Dendritic cell treated with granulocyte-macrophage colony-stimulating factor and Interleukin-4, amounts not matched to agents 40 ng/mL and 50 ng/mL, for 4 days (primary cell): ENCODE results near the gene CD109.
"Not testable (repeated sequence)": the region's sequence is repeated elsewhere in the genome, so short reads cannot be mapped to it uniquely, and the experiment has no call there.

Source experiments
- H3K27ac Mint-ChIP-seq: one replicate; pipeline ENCODE4 v1.8.0; 2022; ENCODE audit warnings: mild to moderate bottlenecking, mixed read lengths
- H3K27me3 Mint-ChIP-seq: one replicate; pipeline ENCODE4 v1.8.0; 2022; ENCODE audit warnings: mild to moderate bottlenecking, mixed read lengths
- H3K36me3 Mint-ChIP-seq: one replicate; pipeline ENCODE4 v1.8.0; 2022; ENCODE audit warnings: low read depth, mixed read lengths
- H3K4me1 Mint-ChIP-seq: one replicate; pipeline ENCODE4 v1.8.0; 2022; ENCODE audit warnings: low read depth, mixed read lengths
- H3K4me3 Mint-ChIP-seq: one replicate; pipeline ENCODE4 v1.8.0; 2022; ENCODE audit warnings: mild to moderate bottlenecking, moderate library complexity, mixed read lengths
- H3K9me3 Mint-ChIP-seq: one replicate; pipeline ENCODE4 v1.8.0; 2022; ENCODE audit warnings: mixed read lengths
- intact Hi-C: fragments of 100-400 bp; cut with micrococcal nuclease; formaldehyde crosslinking; loops from one replicate; pipeline ENCODE4 v1.15.0; 2022

CD109 gene

DNA sequence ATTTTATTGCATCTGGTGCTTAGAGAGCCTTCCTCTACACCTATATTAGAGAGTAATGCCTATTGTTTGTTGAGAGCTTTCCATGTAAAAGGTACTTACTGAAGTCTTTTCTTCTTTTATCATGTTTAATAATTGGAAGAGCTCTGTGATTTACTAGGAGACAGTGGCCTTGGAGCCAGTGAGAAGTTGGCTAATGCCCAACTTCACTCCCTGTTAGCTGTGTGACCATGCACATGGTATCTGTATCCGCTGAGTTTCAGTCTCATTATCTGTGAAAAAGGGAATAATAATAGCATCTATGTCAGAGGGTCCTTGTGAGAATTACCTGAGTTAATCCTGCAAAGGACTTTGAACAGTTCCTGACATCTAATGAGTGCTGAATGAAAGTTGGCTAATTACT lies 105.0 kb downstream of the CD109 start:
- Mint-ChIP-seq H3K27ac (no peak overlapping the region), H3K36me3 (peaks cover 8% of the 10 kb centered on the region), H3K9me3 (no peaks in the 10 kb centered on the region), H3K27me3 (no peaks in the 10 kb centered on the region), H3K4me1 (peaks cover 7% of the 10 kb centered on the region), H3K4me3 (no peak overlapping the region)
- intact Hi-C loops, result no loop called here

DNA sequence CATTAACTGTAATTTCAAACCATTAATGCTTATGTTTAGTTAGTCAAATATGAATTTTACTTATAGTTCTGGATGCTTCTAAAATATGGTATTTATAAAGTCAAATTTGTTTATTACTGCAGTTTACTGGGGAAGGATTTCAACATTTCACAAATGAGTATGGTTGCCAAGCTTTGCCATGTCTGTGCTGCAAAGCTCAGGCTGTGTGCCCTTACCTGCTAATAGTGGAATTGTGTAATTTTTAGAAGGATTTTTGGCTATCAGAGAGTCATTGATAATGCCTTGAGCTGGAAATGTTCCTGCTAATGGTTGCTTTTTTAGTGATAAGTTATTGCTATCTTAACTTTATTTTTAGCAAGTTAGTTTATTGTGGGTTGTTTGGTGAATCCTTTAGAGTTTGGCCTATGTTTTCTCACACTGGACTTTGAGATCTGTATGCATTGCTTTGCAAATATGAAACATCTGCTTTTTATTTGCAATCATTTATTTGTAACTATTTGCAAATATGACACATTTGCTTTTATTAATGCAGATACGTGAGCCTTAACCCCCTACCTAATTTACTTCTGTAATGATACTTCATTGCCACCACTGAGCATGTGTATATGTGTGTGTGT lies 105.8 kb downstream of the CD109 start:
- H3K27ac Mint-ChIP-seq, result no peak overlapping the region
- peaks cover 7% of the 10 kb centered on the region for H3K4me1 Mint-ChIP-seq
- intact Hi-C loops, result no loop called here
- no peak overlapping the region for H3K4me3 Mint-ChIP-seq
- peaks cover 12% of the 10 kb centered on the region for H3K36me3 Mint-ChIP-seq
- no peaks in the 10 kb centered on the region for H3K27me3 Mint-ChIP-seq
- no peaks in the 10 kb centered on the region for H3K9me3 Mint-ChIP-seq

DNA sequence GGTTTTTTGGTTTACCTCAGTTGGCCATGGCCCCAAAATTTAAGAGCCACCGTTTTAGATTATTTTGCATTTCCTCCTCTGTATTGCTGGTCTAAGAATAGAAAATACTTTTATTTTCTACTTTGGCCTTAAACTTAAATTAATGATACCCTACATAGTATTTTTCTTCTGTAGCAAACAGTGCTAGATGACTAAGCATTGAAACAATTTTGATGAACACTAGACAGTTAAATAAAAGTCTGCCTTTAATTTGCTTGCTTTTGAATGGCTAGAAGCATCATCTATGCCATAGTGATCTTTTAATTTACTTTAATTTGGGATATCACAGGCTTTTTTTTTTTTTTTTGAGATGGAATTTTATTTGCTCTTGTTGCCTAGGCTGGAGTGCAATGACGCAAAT lies 106.4 kb downstream of the CD109 start:
- Mint-ChIP-seq H3K27ac (no peak overlapping the region), H3K9me3 (no peaks in the 10 kb centered on the region), H3K36me3 (peaks cover 13% of the 10 kb centered on the region), H3K4me3 (no peak overlapping the region), H3K4me1 (peaks cover 7% of the 10 kb centered on the region), H3K27me3 (no peaks in the 10 kb centered on the region)
- intact Hi-C loops, result no loop called here

DNA sequence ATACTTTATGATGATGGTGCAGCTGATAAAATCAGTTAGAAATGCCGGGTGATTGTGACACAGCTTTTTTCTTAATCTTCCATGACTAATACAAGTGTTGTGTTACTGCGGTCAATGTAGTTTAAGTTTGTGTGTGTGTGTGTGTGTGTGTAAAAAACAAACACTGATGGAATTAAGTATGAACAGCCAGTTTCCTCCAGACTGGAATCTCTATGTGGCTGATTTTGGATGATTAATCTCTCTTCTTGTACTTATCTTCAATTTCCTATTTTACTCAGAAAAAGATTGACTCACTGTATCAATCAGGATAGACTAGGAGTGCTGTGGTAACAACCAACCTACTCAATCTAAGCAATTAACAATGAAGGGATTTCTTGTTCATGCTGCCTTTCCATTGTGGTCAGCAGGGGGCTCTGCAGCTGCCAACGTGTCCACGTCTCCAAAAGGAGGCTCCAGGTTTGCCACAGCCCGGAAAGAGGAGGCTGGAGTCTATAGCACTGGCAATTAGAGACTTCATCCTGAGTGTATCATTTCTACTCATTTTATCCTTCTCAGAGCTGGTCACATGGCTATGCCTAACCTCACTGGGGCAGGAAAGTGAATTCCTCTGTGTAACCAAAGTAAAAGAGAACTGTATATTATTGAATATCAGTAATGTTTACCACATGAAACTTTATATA lies 107.7 kb downstream of the CD109 start:
- intact Hi-C loops, result no loop called here
- Mint-ChIP-seq H3K4me3 (no peak overlapping the region), H3K36me3 (peaks cover 13% of the 10 kb centered on the region), H3K9me3 (no peaks in the 10 kb centered on the region), H3K4me1 (peaks cover 2% of the 10 kb centered on the region), H3K27ac (no peak overlapping the region), H3K27me3 (no peaks in the 10 kb centered on the region)

DNA sequence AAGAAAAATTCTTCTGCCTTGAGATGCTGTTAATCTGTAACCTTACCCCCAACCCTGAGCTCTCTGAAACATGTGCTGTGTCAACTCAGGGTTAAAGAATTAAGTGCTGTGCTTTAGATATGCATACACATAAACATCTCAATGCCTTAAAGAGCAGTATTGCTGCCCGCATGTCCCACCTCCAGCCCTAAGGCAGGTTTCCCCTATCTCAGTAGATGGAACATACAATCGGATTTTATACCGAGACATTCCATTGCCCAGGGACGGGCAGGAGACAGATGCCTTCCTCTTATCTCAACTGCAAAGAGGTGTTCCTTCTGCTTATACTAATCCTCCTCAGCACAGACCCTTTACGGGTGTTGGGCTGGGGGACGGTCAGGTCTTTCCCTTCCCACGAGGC lies 109.2 kb downstream of the CD109 start:
- H3K4me1 Mint-ChIP-seq, H3K27me3 Mint-ChIP-seq, intact Hi-C loops, H3K27ac Mint-ChIP-seq, H3K9me3 Mint-ChIP-seq, H3K4me3 Mint-ChIP-seq: not testable (repeated sequence)
- H3K36me3 Mint-ChIP-seq, result peaks cover 13% of the 10 kb centered on the region

DNA sequence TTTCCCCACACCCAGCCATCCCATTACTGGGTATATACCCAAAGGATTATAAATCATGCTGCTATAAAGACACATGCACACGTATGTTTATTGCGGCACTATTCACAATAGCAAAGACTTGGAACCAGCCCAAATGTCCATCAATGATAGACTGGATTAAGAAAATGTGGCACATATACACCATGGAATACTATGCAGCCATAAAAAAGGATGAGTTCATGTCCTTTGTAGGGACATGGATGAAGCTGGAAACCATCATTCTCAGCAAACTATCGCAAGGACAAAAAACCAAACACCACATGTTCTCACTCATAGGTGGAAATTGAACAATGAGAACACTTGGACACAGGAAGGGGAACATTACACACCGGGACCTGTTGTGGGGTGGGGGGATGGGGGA lies 110.0 kb downstream of the CD109 start:
- peaks cover 15% of the 10 kb centered on the region for H3K36me3 Mint-ChIP-seq
- H3K4me3 Mint-ChIP-seq, H3K4me1 Mint-ChIP-seq, H3K9me3 Mint-ChIP-seq, intact Hi-C loops, H3K27ac Mint-ChIP-seq, H3K27me3 Mint-ChIP-seq: not testable (repeated sequence)

DNA sequence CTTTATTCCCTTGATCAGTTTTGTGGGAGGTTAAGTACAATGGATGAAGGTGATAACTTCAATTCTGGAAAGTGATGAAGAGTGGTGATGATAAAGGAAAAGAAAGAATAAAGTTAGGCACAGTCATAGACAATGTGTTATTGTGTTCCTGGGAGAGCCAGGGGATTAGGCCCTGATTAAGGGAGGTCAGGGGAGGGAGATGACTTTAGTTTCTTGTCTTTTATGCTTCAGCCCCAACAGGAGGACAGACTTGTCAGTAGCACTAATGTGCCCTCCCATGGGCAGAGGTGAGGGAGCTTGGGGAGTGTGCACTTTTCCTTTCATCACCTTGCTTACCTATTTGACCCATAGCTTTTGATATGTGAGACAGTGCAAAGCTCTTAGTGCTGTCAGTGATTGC lies 115.7 kb downstream of the CD109 start:
- Mint-ChIP-seq H3K4me3 (no peak overlapping the region), H3K27me3 (no peaks in the 10 kb centered on the region), H3K36me3 (peaks cover 12% of the 10 kb centered on the region), H3K27ac (no peak overlapping the region), H3K4me1 (no peaks in the 10 kb centered on the region), H3K9me3 (no peaks in the 10 kb centered on the region)
- intact Hi-C loops, result no loop called here

DNA sequence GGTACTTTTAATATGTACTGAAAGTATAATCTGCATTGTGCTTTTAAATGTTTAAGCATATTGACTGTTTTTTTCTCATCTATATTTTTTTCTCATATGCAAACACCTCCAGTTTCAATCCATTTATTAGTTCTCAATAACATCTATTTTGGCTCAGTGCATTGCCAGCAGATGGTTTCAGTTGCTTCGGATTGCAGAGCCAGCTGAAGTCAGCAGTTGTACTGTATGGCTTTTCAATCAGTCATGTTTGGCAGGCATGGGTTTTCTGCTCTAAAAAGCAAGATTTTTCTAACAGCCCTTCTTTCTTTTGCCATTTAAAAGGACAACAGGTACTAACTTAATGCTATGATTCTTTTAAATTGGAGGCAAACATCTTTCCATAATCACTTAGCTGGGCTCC lies 121.2 kb downstream of the CD109 start:
- peaks cover 18% of the 10 kb centered on the region for H3K36me3 Mint-ChIP-seq
- no peaks in the 10 kb centered on the region for H3K27me3 Mint-ChIP-seq
- intact Hi-C loops, result no loop called here
- H3K27ac Mint-ChIP-seq, result no peak overlapping the region
- H3K9me3 Mint-ChIP-seq, result no peaks in the 10 kb centered on the region
- H3K4me1 Mint-ChIP-seq, result no peaks in the 10 kb centered on the region
- H3K4me3 Mint-ChIP-seq, result no peak overlapping the region

DNA sequence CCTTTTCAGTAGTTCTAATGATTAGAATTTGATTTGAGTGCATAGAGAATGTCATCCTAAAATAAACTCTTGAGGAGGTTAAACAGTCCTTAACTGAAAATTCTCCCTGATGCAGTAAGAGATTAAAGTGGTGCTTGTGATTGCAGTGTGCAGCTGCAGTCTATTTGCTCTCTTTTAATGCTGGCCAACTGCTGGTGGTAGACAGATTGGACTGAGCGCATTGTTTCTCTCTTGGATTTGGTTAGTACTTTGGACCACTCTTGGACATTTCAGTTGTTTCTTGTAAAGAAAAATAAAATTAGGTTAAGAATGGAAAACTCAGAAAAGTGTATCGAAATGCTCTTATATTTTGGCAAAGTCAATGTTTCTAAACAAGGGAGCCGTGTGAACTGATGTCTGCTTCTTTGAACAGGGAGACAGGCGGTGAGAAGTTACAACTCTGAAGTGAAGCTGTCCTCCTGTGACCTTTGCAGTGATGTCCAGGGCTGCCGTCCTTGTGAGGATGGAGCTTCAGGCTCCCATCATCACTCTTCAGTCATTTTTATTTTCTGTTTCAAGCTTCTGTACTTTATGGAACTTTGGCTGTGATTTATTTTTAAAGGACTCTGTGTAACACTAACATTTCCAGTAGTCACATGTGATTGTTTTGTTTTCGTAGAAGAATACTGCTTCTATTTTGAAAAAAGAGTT lies 127.2 kb downstream of the CD109 start:
- Mint-ChIP-seq H3K27ac (no peak overlapping the region), H3K36me3 (peaks cover 14% of the 10 kb centered on the region), H3K4me1 (no peaks in the 10 kb centered on the region), H3K4me3 (no peak overlapping the region), H3K27me3 (no peaks in the 10 kb centered on the region), H3K9me3 (no peaks in the 10 kb centered on the region)
- intact Hi-C loops, result no loop called here

DNA sequence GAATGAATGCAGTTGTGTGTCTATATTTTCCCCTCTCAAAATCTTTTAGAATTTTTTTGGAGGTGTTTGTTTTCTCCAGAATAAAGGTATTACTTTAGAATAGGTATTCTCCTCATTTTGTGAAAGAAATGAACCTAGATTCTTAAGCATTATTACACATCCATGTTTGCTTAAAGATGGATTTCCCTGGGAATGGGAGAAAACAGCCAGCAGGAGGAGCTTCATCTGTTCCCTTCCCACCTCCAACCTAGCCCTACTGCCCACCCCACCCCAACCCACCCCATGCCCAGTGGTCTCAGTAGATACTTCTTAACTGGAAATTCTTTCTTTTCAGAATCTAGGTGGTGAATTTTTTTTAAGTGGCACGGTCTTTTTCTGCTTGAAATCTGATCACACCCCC lies 127.8 kb downstream of the CD109 start:
- Mint-ChIP-seq H3K4me3 (no peak overlapping the region), H3K27ac (no peak overlapping the region), H3K36me3 (peaks cover 14% of the 10 kb centered on the region), H3K4me1 (no peaks in the 10 kb centered on the region), H3K27me3 (no peaks in the 10 kb centered on the region), H3K9me3 (no peaks in the 10 kb centered on the region)
- intact Hi-C loops, result no loop called here

DNA sequence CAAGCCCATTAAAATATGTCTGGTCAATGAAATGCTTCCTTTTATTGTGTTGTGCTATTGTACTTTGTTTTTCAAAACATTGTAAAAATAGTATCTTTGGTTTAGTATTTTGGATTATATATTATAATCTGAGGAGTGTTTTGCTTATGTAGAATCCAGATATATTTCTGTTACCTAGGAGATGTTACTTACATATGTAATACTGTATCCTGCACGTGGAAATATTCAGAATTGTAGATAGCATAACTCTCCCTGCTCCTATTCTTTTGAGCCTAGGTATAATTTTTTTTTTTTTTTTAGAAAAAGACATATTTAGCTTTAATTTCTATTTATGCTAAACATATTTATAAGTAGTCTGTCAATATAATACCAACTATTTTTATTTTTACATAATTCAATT lies 130.6 kb downstream of the CD109 start:
- Mint-ChIP-seq H3K4me3 (no peak overlapping the region), H3K27ac (no peak overlapping the region), H3K4me1 (no peaks in the 10 kb centered on the region), H3K27me3 (no peaks in the 10 kb centered on the region), H3K36me3 (no peaks in the 10 kb centered on the region), H3K9me3 (no peaks in the 10 kb centered on the region)
- intact Hi-C loops, result no loop called here

DNA sequence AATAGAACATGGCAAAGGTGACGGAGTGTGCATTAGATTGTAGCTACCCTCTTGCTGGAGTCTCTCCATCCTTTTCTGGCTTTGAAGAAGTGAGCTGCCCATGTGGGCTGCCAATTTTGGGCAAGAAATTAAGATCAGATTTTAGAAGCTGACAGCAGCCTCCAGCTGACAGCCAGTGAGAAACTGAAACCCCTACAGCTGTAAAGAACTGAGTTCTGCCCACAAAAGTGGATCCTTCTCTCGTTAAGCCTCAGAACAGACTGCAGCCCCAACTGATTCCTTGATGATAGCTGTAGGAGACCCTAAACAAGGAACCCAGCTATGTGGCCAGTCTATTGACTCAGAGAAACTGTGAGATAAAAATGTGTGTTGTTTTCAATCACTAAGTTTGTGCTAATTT lies 134.1 kb downstream of the CD109 start:
- intact Hi-C loops, result no loop called here
- Mint-ChIP-seq H3K36me3 (no peaks in the 10 kb centered on the region), H3K9me3 (no peaks in the 10 kb centered on the region), H3K4me3 (no peak overlapping the region), H3K27me3 (no peaks in the 10 kb centered on the region), H3K27ac (no peak overlapping the region), H3K4me1 (no peaks in the 10 kb centered on the region)

DNA sequence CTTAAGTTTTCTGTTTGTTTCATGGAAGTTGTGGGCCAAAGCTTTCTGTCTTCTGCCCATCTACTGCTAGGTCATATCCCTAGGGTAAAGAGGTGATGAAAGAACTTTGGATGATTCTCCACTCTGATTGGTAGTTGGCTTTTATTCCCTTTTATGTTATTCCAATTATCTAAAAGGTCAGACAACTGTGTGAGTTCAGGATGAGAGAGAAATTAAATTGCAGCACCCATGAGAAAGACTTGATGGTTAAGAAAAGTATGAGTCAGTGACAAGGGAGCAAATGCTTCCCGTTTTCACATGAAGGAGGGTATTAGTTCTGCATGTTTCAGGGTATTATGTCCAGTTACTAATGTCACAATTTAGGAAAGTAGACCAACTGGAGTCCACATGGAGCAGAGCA lies 136.3 kb downstream of the CD109 start:
- Mint-ChIP-seq H3K27ac (no peak overlapping the region), H3K9me3 (no peaks in the 10 kb centered on the region)
- intact Hi-C loops, result no loop called here

DNA sequence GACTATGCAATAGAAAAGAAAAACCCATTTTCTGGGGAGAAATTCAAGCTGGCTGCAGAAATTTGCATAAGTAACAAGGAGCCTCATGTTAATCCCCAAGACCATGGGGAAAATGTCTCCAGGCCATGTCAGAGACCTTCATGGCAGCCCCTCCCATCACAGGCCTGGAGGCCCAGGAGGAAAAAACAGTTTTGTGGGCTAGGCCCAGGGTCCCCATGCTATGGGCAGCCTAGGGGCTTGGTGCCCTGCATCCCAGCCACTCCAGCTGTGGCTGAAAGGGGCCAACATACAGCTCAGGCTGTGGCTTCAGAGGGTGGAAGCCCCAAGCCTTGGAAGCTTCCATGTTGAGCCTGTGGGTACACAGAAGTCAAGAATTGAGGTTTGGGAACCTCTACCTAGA lies 148.7 kb downstream of the CD109 start:
- H3K27me3 Mint-ChIP-seq, H3K27ac Mint-ChIP-seq, H3K4me1 Mint-ChIP-seq, H3K4me3 Mint-ChIP-seq, intact Hi-C loops: not testable (repeated sequence)
- peaks cover 16% of the 10 kb centered on the region for H3K36me3 Mint-ChIP-seq
- H3K9me3 Mint-ChIP-seq, result peaks cover 34% of the 10 kb centered on the region

More for the DNA sequence above, 136.3 kb downstream of the CD109 start:
- Mint-ChIP-seq H3K4me1 (no peaks in the 10 kb centered on the region), H3K4me3 (no peak overlapping the region), H3K27me3 (no peaks in the 10 kb centered on the region), H3K36me3 (no peaks in the 10 kb centered on the region)

DNA sequence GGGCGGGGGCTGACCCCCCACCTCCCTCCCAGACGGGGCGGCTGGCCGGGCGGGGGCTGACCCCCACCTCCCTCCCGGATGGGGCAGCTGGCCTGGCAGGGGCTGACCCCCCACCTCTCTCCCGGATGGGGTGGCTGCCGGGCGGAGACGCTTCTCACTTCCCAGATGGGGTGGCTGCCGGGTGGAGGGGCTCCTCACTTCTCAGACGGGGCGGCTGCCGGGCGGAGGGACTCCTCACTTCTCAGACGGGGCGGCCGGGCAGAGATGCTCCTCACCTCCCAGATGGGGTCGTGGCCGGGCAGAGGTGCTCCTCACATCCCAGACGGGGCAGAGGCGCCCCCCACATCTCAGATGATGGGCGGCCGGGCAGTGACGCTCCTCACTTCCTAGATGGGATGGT lies 155.0 kb downstream of the CD109 start:
- H3K4me3 Mint-ChIP-seq, intact Hi-C loops, H3K27ac Mint-ChIP-seq, H3K9me3 Mint-ChIP-seq, H3K4me1 Mint-ChIP-seq, H3K27me3 Mint-ChIP-seq, H3K36me3 Mint-ChIP-seq: not testable (repeated sequence)
